IPS-NIHi11 (cell line): ENCODE results near the gene ZNF735.
"Not testable (repeated sequence)": the region's sequence is repeated elsewhere in the genome, so short reads cannot be mapped to it uniquely, and the experiment has no call there.

Source experiments
- DNase-seq: peaks from one replicate; pipeline ENCODE4 v3.0.0; 2012; ENCODE audit warnings: mixed read lengths, low spot score

Gene ZNF735

DNA sequence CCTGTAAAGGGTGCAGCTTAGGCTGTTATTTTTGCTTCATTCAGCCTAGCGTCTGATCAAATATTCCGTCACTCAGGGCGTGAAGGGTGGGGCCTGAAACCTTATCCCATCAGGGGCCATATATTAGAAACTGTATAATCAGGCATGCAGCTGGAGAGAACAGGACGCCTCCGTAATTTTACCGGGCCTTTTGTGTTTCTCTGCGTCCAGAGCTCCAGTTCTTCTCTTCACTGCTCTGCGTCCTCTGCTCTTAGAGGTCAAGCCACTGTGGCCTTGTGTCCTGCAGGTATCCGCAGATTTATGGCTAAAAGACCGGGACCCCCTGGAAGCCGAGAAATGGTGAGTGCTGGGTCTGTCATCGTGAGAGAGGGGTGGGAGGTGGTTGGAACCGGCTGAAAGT lies at the start of gene ZNF735:
Gene ZNF735 (plus strand): TSS at position 301 of the 400 bp plus-strand sequence. CDS start 0 bp downstream, at position 301.
- no peak for DNase-seq

DNA sequence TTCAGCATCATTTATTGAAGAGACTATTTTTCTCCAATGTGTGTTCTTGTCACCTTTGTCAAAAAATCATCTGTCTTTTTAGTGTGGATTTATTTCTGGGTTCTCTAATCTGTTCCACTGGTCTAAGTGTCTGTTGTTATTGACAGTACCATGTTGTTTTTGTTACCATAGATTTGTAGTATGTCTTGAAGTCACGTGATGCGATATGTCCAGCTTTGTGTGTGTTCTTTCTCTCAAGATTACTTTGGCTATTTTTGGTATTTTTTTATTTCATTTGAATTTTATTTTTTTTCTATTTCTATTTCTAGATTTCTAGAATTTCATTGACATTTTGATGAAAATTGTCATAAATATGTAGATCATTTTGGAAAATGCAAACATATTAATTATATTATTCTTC lies 36.0 kb upstream of the ZNF735 start:
- DNase-seq = not testable (repeated sequence)

DNA sequence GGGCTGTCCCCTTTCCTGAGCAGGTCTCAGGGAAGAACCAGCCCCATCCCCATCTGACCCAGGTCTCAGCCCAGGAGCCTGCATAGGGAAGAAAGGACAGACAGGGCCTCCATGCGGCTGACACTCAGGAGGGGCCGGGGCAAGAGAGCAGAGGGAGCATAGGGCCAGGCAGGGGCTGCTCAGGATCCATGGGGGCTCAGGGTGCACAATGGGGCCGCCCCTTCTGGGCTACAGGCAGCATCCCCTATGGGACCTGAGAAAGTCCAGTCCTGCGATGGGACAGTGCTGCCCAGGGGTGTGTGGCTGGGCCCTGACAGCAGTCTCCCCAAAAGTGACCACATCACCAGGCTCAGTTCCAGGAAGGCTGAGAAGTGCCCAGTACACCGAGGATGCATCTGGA lies 32.7 kb upstream of the ZNF735 start:
- no peak for DNase-seq

DNA sequence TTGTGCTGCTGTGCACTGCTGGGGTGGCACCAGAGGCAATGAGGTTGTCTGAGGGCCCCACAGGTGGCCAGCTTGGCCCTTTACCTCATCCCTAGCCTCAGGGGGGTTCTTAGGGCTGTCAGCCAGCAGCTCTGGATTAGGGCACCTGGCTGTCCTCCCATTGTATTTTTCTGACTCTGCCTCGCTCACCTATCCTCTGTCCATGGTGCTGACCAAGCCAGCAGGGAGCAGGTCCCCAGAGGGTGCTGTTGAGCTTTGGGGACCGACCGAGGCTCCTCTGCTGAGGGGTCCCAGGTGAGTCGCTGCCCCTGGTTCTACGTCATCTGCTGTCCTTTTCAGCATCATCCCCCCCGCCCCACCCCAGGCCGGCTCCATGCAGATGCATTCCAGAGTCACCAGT lies 32.1 kb upstream of the ZNF735 start:
- no peak for DNase-seq

DNA sequence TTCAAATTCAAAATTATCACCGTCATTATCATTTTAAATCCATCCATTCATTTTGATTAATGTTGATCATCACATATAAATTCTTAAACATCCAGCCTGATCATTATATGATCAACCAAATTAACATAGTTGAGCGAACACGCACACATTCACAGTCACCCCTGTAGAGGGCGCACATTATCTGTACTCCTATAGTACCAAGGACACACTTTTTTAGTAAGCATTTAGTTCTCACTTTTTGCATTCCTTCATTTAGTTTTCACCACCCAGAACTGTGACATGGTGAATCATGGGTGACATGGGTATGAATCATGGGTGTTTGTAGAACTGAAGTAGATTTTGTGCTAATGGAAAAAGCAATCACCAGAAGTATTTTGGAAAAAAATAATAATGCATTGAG lies 26.0 kb upstream of the ZNF735 start:
- DNase-seq = no peak

DNA sequence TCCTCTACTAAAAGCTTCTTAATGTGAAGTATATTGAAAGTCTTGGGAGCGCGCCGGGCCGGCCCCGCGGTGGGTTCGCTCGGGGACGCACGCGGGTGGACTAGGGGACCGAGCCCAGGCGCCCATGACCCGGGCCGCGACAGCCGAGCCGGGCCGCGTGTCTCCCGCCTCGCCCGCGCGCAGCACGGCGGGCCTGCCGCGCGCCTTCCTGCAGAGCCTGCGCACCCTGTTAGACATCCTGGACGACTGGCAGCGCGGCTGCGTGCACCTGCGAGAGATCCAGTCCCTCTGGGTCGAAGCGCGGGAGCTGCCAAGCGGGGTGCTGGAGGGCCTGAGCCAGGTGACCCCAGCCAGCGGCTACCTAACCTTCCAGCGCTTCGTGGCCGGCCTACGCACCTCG lies 25.4 kb upstream of the ZNF735 start:
- DNase-seq = no peak

DNA sequence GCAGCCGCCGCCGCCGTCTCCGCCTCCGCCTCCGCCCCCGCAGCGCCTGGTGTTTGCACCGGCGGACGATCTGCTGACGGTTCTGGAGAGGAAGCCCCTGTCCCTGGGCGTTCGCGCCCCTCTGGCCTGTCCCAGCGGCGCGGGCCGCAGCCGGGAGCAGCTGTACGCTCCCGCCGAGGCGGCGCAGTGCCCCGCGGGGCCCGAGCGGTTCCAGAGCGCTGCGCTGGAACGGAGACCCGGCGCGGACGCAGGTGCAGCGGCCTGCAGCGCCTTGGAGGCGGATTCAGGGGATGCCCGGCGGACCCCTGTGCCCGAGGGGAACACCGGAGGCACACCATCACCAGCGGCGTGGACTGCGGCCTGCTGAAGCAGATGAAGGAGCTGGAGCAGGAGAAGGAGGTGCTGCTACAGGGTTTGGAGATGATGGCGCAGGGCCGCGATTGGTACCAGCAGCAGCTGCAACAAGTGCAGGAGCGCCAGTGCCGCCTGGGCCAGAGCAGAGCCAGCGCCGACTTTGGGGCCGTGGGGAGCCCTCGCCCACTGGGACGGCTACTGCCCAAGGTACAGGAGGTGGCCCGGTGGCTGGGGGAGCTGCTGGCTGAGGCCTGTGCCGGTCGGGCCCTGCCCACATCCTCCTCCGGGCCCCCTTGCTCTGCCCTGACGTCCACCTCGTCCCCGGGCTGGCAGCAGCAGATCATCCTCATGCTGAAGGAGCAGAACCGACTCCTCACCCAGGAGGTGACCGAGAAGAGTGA lies 24.8 kb upstream of the ZNF735 start:
- no peak for DNase-seq

DNA sequence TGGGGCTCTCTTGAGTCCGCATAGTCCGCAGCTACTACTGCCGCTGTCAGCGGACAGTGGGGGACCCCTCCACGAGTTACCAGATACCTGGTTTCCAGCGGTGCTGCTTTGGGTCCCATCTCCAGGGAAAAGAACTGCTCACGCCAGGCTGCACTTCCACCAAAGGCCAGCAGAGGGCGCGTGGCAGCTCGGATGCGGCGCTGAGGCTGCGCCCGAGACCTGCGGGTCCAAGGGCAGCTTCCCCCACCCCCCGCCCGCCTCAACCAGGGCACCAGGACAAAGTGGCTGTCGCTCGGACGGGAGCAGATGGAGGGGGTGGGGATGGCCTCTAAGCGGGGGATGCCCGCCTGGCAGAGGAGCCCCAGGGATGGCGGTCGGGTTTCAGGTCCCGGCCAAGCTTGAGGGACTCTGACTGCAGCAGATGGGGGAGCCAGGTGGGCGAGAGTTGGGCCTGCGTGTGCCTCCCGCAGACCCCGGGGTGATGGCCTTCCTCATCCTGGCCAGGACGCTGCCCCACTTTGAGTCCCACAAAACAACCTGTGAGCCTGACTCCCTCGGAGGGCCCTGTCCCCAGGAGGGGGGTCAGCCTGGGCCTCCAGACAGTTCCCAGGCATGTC lies 23.8 kb upstream of the ZNF735 start:
- DNase-seq = no peak

DNA sequence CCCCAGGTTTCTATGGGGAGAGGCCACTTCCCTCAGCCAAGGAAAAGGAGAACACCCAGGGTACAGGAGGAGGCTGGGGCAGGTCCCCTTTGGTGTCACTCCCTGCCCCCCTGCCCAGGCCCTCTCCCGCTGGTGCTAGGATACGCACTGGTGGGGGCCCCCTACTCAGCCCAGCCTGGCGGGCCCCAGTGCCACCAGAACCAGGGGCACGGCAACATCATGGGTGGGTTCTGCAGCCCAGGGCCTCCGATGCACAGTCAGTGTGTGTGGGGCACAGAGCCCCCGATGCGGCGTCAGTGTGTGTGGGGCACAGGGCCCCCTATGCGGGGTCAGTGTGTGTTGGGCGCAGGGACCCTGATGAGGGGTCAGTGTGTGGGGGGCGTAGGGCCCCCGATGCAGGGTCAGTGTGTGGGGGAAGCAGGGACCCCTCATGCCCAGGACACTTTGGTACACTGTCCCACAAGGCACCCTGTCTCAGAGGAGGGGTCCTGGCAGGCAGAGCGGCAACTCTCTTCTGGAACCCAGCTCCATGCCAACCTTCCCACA lies 23.1 kb upstream of the ZNF735 start:
- DNase-seq = no peak

DNA sequence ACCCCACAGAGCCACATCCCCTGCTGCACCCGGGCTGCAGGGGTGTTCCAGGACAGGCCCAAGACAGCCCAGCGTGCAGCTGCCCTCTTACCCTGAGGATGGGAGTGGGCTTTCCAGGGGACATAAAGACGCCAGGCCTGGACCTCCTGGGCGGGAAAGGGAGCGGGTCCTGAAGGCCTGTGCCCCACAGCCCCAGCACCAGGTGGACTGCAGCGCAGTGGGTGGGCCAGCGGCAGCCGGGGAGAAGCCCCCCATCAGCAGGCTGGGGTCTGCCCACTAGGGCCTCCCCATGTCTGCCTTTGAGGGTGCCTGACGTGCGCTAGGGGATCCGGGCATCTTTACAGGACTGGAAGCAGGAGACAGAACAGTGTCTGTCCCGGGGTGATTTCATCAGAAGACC lies 22.6 kb upstream of the ZNF735 start:
- no peak for DNase-seq

DNA sequence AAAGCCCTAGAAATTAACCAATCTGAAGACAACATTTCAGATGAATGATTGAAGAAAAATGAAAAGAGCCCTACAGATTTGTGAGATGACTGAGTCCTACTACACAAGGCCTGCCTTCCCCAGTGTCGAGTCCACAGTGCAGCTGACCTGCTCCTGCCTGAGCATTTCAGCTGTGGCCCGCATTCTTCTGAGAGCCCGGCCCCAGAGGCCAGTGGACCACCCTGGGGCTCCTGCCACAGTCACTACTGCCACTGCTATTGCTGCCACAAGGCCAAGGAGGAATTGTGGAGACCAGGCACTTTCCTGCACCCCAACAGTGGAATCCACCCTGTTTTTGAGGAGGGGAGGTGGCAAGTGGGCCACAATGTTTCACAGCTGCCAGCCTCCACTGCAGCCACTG lies 19.6 kb upstream of the ZNF735 start:
- DNase-seq = no peak

DNA sequence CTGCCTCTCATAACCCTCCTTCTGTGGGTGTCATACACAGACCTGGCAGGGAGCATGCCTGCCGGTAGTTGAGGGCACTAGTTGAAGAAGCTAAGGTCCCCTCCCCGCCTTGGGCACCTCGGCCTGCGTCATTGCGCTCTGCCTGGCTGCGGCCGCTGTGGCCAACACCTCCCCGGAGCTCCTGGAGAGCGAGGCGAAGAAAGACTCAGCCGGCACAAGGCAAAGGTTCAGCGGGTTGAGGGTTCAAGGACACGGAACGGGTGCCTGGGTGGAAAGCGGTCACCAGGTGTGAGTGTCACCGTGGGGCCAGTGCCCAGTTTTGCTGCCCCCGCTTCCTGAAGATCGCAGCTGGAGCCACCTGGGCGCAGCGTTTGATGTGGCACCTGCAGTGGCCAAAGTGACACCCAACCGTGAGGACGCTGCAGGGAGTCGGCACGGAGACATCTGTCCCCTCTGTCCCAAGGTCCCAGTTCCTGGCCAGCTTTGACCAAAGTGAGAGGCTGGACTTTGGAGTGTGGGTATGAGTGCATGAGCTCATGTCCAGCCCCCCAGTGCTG lies 14.8 kb upstream of the ZNF735 start:
- no peak for DNase-seq

DNA sequence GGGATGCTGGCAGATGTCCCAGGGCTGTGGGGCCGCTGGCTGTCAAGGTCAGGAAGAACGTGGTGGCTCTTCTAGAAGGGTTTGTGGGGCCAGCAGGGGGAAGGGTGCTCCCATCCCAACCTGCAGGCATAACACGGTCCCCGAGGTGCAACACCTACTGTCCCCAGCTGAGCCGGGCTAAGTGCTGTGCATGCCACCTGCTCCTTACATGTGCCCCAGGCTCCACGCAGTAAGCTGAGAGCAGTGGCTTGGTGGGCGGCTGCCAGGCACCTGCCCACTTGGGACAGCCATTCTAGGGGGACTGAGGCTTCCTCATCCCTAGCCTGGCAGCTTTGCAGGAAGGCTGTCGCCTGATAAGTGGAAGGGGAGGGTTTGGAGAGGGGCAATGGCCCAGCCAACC lies 14.2 kb upstream of the ZNF735 start:
- DNase-seq = no peak

DNA sequence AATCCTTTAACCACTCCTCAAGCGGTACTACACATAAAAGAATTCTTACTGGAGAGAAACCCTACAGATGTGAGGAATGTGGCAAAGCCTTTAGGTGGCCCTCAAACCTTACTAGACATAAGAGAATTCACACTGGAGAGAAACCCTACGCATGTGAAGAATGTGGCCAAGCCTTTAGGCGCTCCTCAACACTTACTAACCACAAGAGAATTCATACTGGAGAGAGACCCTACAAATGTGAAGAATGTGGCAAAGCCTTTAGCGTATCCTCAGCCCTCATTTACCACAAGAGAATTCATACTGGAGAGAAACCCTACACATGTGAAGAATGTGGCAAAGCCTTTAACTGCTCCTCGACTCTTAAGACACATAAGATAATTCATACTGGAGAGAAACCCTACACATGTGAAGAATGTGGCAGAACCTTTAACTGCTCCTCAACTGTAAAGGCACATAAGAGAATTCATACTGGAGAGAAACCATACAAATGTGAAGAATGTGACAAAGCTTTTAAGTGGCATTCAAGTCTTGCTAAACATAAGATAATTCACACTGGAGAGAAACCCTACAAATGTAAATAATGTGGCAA lies 12.8 kb downstream of the ZNF735 start:
- not testable (repeated sequence) for DNase-seq

DNA sequence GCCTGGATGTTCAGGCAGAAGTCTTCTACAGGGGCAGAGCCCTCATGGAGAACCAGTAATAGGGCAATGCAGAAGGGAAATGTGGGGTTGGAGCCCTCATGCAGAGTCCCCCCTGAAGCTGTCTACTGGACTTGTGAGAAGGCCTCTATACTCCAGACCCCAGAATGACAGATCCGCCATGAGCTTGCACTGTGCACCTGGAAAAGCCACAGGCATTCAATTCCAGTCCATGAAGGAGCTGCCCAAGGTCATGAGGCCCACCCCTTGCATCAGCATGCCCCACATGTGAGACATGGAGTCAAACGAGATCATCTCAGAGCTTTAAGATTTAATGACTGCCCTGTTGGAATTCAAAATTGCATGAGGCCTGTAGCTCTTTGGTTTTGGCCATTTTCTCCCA lies 16.4 kb downstream of the ZNF735 start:
- no peak for DNase-seq

DNA sequence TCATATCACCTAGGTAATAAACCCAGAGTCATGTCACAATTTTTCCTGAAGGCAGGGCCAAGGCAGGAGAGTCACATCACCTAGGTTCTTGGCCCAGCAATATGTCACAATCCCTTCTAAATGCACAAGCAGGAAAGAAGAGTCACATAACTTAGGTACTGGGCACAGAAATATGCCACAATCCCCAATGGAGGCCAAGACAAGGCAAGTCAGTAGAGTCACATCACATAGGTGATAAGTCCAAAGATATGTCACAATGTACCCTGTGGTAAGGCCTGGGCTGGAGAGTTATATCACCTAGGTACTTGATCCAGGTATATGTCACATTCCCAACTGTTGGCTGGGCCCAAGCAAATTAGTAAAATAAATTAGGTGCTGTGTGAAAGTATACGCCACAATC lies 21.2 kb downstream of the ZNF735 start, which contains the start of gene ZNF679:
Gene ZNF679 (plus strand): TSS at position 301 of the 400 bp plus-strand sequence. CDS start 20,644 bp downstream, outside the sequence.
- not testable (repeated sequence) for DNase-seq

DNA sequence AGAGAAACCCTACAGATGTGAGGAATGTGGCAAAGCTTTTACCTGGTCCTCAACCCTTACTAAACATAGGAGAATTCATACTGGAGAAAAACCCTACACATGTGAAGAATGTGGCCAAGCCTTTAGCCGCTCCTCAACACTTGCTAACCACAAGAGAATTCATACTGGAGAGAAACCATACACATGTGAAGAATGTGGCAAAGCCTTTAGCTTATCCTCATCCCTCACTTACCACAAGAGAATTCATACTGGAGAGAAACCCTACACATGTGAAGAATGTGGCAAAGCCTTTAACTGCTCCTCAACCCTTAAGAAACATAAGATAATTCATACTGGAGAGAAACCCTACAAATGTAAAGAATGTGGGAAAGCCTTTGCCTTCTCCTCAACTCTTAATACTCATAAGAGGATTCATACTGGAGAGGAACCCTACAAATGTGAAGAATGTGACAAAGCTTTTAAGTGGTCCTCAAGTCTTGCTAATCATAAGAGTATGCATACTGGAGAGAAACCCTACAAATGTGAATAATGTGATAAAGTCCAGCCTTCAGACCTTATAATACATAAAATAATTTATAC lies 59.4 kb downstream of the ZNF735 start:
- no peak for DNase-seq
